Measurements from ENCODE around the gene PRUNE2.

The PRUNE2 gene

DNA sequence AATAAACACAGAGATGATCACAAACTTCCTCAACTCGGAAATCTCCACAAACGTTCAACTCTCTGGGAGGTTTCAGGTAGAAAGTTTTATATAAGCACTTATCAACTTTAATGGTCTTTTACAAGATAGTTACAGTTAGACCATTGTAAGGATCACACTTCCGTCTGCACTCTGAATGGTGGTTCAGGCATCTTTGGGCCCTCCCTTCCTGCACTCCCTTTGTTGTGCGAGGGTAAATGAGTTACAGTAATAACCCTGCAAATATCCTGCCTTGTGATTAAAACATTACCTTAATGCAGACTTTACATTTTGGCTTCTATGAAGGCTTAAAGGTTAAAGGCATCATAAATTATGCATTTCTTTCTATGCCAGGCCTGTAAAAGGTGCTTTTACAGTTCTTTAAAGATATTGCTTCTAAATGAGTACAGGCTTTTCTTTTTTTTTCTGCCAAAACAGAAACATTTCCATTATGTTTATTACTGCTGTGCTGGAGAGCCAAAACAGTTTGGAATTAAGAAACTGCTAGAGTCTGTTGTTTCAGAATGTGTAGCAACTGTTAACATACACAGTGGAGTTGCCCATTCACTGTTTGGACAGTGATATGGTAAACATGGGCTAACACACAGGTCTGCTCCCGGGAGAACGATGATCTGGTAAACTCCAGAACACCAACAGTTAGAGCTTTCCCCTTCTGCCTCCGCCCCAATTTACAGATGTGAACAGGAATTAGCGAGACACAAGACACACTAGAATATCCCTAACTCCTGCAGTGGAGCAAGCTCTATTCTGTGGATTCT lies 1.1 kb downstream of the PRUNE2 start:
- H3K27ac ChIP-seq (ENCODE audit: low read depth, low read length) = no peak overlapping the region
- H3K9me2 ChIP-seq (replicated peaks; ENCODE audit: insufficient read depth, low read length) = no peaks in the 10 kb centered on the region
- no peaks in the 10 kb centered on the region for H3K27me3 ChIP-seq (ENCODE audit: low read length)
- H3F3A ChIP-seq (ENCODE audit: insufficient read depth) = no peaks in the 10 kb centered on the region
- H3K4me3 ChIP-seq (ENCODE audit: insufficient read depth, low read length, poor library complexity, severe bottlenecking) = no peak overlapping the region
- no peak overlapping the region for H3K4me2 ChIP-seq (ENCODE audit: low read depth, low read length, poor library complexity, severe bottlenecking)
- H3K9ac ChIP-seq (ENCODE audit: low read length) = no peak overlapping the region
- H3K36me3 ChIP-seq (ENCODE audit: low read length) = no peaks in the 10 kb centered on the region
- H2AFZ ChIP-seq (ENCODE audit: low read depth, low read length, severe bottlenecking) = no peak overlapping the region
- no peaks in the 10 kb centered on the region for H4K20me1 ChIP-seq (ENCODE audit: low read depth, low read length)
- H3K79me2 ChIP-seq (ENCODE audit: insufficient read depth, low read length) = no peaks in the 10 kb centered on the region
- TF ChIP-seq, protein P1, sequence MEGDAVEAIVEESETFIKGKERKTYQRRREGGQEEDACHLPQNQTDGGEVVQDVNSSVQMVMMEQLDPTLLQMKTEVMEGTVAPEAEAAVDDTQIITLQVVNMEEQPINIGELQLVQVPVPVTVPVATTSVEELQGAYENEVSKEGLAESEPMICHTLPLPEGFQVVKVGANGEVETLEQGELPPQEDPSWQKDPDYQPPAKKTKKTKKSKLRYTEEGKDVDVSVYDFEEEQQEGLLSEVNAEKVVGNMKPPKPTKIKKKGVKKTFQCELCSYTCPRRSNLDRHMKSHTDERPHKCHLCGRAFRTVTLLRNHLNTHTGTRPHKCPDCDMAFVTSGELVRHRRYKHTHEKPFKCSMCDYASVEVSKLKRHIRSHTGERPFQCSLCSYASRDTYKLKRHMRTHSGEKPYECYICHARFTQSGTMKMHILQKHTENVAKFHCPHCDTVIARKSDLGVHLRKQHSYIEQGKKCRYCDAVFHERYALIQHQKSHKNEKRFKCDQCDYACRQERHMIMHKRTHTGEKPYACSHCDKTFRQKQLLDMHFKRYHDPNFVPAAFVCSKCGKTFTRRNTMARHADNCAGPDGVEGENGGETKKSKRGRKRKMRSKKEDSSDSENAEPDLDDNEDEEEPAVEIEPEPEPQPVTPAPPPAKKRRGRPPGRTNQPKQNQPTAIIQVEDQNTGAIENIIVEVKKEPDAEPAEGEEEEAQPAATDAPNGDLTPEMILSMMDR (IDR thresholded peaks at IDR 0.05; ENCODE audit: insufficient read depth, low read length, poor library complexity, severe bottlenecking) = no peak
- TF ChIP-seq EZH2phosphoT487 (conservative IDR thresholded peaks at IDR 0.05; ENCODE audit: low read length) = no peak
- H3K9me3 ChIP-seq (ENCODE audit: insufficient read depth, low read length) = no peaks in the 10 kb centered on the region

DNA sequence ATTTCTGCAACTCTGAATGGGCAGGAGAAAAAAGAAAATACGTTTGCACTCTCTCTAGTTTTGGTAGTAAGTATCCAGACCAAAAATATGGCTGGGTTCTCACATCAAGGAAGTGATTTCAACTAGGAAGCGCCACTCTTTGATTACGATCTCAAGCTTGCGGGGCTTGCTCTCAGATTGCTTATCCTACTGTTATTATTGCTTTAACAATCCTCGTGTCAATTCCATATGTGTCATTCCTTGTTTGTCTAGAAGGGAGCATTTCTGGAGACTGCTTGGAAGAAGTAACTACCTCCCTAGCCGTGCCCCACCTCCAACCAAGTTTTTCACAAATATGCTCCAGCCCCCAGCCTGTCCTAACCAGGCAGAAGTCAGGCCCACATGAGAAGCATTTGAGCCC lies 3.5 kb downstream of the PRUNE2 start:
- Histone ChIP-seq H3K9ac (ENCODE audit: low read length) (no peak overlapping the region), H3K27ac (ENCODE audit: low read depth, low read length) (no peak overlapping the region), H2AFZ (ENCODE audit: low read depth, low read length, severe bottlenecking) (no peak overlapping the region), H3K27me3 (ENCODE audit: low read length) (no peaks in the 10 kb centered on the region), H3K9me2 (replicated peaks; ENCODE audit: insufficient read depth, low read length) (no peaks in the 10 kb centered on the region), H3K4me2 (ENCODE audit: low read depth, low read length, poor library complexity, severe bottlenecking) (no peak overlapping the region), H4K20me1 (ENCODE audit: low read depth, low read length) (no peaks in the 10 kb centered on the region), H3K9me3 (ENCODE audit: insufficient read depth, low read length) (no peaks in the 10 kb centered on the region), H3K79me2 (ENCODE audit: insufficient read depth, low read length) (no peaks in the 10 kb centered on the region), H3K36me3 (ENCODE audit: low read length) (no peaks in the 10 kb centered on the region), H3F3A (ENCODE audit: insufficient read depth) (no peaks in the 10 kb centered on the region), H3K4me3 (ENCODE audit: insufficient read depth, low read length, poor library complexity, severe bottlenecking) (no peak overlapping the region)
- no peak for TF ChIP-seq EZH2phosphoT487 (conservative IDR thresholded peaks at IDR 0.05; ENCODE audit: low read length)
- TF ChIP-seq, protein P1 (IDR thresholded peaks at IDR 0.05; ENCODE audit: insufficient read depth, low read length, poor library complexity, severe bottlenecking) = no peak

DNA sequence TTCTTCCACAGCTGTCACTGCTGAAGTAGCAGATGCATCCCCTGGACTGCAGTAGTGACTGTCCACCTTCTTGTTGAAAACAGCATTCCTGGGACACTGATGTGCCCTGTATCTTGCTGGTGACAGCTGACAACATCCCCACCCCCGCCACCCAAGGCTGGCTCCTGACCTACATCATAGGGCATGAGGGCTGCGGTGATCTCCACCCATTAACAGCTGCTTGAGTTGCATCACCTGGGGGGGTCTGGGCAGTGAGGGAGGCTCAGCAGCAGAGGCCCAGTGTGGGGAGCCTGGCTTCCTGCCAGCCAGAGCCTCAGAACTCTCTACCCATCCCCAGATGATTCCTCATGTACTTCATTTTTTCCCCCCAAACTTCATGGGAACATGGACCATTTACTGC lies 4.1 kb downstream of the PRUNE2 start:
- H4K20me1 ChIP-seq (ENCODE audit: low read depth, low read length) = no peaks in the 10 kb centered on the region
- no peak overlapping the region for H3K4me3 ChIP-seq (ENCODE audit: insufficient read depth, low read length, poor library complexity, severe bottlenecking)
- H3K27me3 ChIP-seq (ENCODE audit: low read length) = no peaks in the 10 kb centered on the region
- no peak overlapping the region for H3K4me2 ChIP-seq (ENCODE audit: low read depth, low read length, poor library complexity, severe bottlenecking)
- no peak overlapping the region for H2AFZ ChIP-seq (ENCODE audit: low read depth, low read length, severe bottlenecking)
- no peaks in the 10 kb centered on the region for H3K36me3 ChIP-seq (ENCODE audit: low read length)
- no peaks in the 10 kb centered on the region for H3K79me2 ChIP-seq (ENCODE audit: insufficient read depth, low read length)
- H3K27ac ChIP-seq (ENCODE audit: low read depth, low read length) = no peak overlapping the region
- no peaks in the 10 kb centered on the region for H3F3A ChIP-seq (ENCODE audit: insufficient read depth)
- TF ChIP-seq, protein P1 (IDR thresholded peaks at IDR 0.05; ENCODE audit: insufficient read depth, low read length, poor library complexity, severe bottlenecking) = no peak
- no peak for TF ChIP-seq EZH2phosphoT487 (conservative IDR thresholded peaks at IDR 0.05; ENCODE audit: low read length)
- H3K9me3 ChIP-seq (ENCODE audit: insufficient read depth, low read length) = no peaks in the 10 kb centered on the region
- H3K9me2 ChIP-seq (replicated peaks; ENCODE audit: insufficient read depth, low read length) = no peaks in the 10 kb centered on the region
- H3K9ac ChIP-seq (ENCODE audit: low read length) = no peak overlapping the region
